SK-N-SH (cell line): ENCODE data around the gene ADAMTS6. TPM values are rescaled to one million over a fixed set of nuclear protein-coding genes. Genes with fewer than 3 reads are reported as not detected.

ENCODE experiments used
- CTCF ChIA-PET: fragments of 300-600, 350-600 bp; formaldehyde crosslinking; extraction: SDS; loops from one replicate; lab custom pipeline; 2021; lab: Yijun Ruan, JAX
- POLR2A ChIA-PET: fragments of 350-600 bp; sonication (Branson Sonifier 250); formaldehyde crosslinking; extraction: SDS; loops from one replicate; lab custom pipeline; 2020; ENCODE audit warnings: antibody characterized with exemption, inconsistent platforms; lab: Yijun Ruan, JAX
- DNase-seq: peaks from one replicate; pipeline ENCODE4 v3.0.0; 2012
- H2AFZ ChIP-seq: fragments of 200-600 bp; sonication (generic); 2 replicates; pipeline ENCODE4 v1.8.1; 2016; ENCODE audit warnings: antibody characterized with exemption, mild to moderate bottlenecking, low read depth
- H3F3A ChIP-seq: fragments of 200-600 bp; sonication (generic); replicated peaks from 2 replicates; pipeline ENCODE3; 2016; ENCODE audit warnings: antibody characterized with exemption, mild to moderate bottlenecking; ENCODE audit not compliant: insufficient read depth
- H3K27ac ChIP-seq, 2 experiments: fragments of 200-500 bp in 1 of 2; fragments of 200-600 bp in 1 of 2; sonication (Bioruptor generic) in 1 of 2; sonication (generic), shearing (Covaris generic) in 1 of 2; 2 replicates each; pipeline versions ENCODE4 v1.5.1 to v1.6.1; 2014 to 2016; ENCODE audit warnings: low read depth in 2 of 2, inconsistent platforms in 1 of 2, low read length in 1 of 2, mild to moderate bottlenecking in 1 of 2, mixed read lengths in 1 of 2
- H3K27me3 ChIP-seq: fragments of 200-600 bp; sonication (generic), shearing (Covaris generic); 2 replicates; pipeline ENCODE4 v1.6.1; 2016; ENCODE audit warnings: mixed run types; ENCODE audit not compliant: insufficient read depth
- H3K36me3 ChIP-seq, 2 experiments: fragments of 200-500 bp in 1 of 2; fragments of 200-600 bp in 1 of 2; sonication (Bioruptor generic) in 1 of 2; sonication (generic) in 1 of 2; replicated peaks in 1 of 2; 2 replicates each; pipeline versions ENCODE3 to v1.5.1; 2014 to 2016; ENCODE audit warnings: low read length in 1 of 2, mild to moderate bottlenecking in 1 of 2; ENCODE audit not compliant: insufficient read depth in 2 of 2, control insufficient read depth in 1 of 2
- H3K4me1 ChIP-seq, 2 experiments: fragments of 200-500 bp in 1 of 2; fragments of 200-600 bp in 1 of 2; sonication (Bioruptor generic) in 1 of 2; sonication (generic), shearing (Covaris generic) in 1 of 2; 2 replicates each; pipeline versions ENCODE4 v1.5.1 to v1.6.1; 2014 to 2016; ENCODE audit warnings: low read depth in 1 of 2, low read length in 1 of 2, mixed run types in 1 of 2; ENCODE audit not compliant: insufficient read depth in 2 of 2, control insufficient read depth in 1 of 2
- H3K4me2 ChIP-seq: fragments of 200-600 bp; sonication (generic), shearing (Covaris generic); 2 replicates; pipeline ENCODE4 v1.6.1; 2017; ENCODE audit warnings: mixed run types
- H3K4me3 ChIP-seq, 2 experiments: fragments of 200-500 bp in 1 of 2; fragments of 200-600 bp in 1 of 2; sonication (Bioruptor generic) in 1 of 2; sonication (generic), shearing (Covaris generic) in 1 of 2; 2 replicates each; pipeline versions ENCODE4 v1.5.1 to v1.8.1; 2014 to 2016; ENCODE audit warnings: low read depth in 2 of 2, inconsistent platforms in 1 of 2, low read length in 1 of 2, mild to moderate bottlenecking in 1 of 2, mixed read lengths in 1 of 2, moderate library complexity in 1 of 2
- H3K79me2 ChIP-seq: fragments of 200-600 bp; sonication (generic); 2 replicates; pipeline ENCODE4 v1.8.1; 2017; ENCODE audit warnings: mild to moderate bottlenecking; ENCODE audit not compliant: insufficient read depth
- H3K9ac ChIP-seq: fragments of 200-600 bp; sonication (generic); 2 replicates; pipeline ENCODE4 v1.6.1; 2017; ENCODE audit warnings: mixed run types
- H3K9me2 ChIP-seq: fragments of 200-600 bp; sonication (generic); 2 replicates; pipeline ENCODE4 v1.6.1; 2017; ENCODE audit warnings: mixed run types
- H3K9me3 ChIP-seq: fragments of 200-600 bp; sonication (generic); 2 replicates; pipeline ENCODE4 v1.6.1; 2017; ENCODE audit warnings: mixed run types, mild to moderate bottlenecking, moderate library complexity
- H4K20me1 ChIP-seq: fragments of 200-600 bp; sonication (generic); 2 replicates; pipeline ENCODE4 v1.6.1; 2017; ENCODE audit warnings: mild to moderate bottlenecking, mixed run types; ENCODE audit not compliant: insufficient read depth
- CHD2 ChIP-seq: fragments of 150-350 bp; IDR thresholded peaks from 2 replicates; pipeline ENCODE4 v1.6.1; 2018; ENCODE audit warnings: low read length; ENCODE audit not compliant: partially characterized antibody
- CTCF ChIP-seq: fragments of 200-600 bp; sonication (generic); IDR thresholded peaks from 2 replicates; pipeline ENCODE4 v1.6.1; 2017; ENCODE audit warnings: antibody characterized with exemption, mild to moderate bottlenecking, moderate library complexity
- ELF1 ChIP-seq: IDR thresholded peaks from 2 replicates; pipeline ENCODE4 v1.4.0; 2012
- EP300 ChIP-seq, 2 experiments: IDR thresholded peaks; 2 replicates each; pipeline versions ENCODE4 v1.4.0 to v1.6.1; 2012; ENCODE audit warnings: borderline replicate concordance in 1 of 2, low read depth in 1 of 2, low read length in 1 of 2
- FOSL2 ChIP-seq: IDR thresholded peaks from 2 replicates; pipeline ENCODE4 v1.4.0; 2012; ENCODE audit warnings: low read depth, mild to moderate bottlenecking, moderate library complexity, borderline replicate concordance
- FOXM1 ChIP-seq: IDR thresholded peaks from 2 replicates; pipeline ENCODE4 v1.4.0; 2012; ENCODE audit warnings: low read depth, mild to moderate bottlenecking
- GABPA ChIP-seq: IDR thresholded peaks from 2 replicates; pipeline ENCODE4 v1.4.0; 2012; ENCODE audit warnings: low read depth, mild to moderate bottlenecking
- MEF2A ChIP-seq: IDR thresholded peaks from 2 replicates; pipeline ENCODE4 v1.4.0; 2012; ENCODE audit warnings: low read depth, borderline replicate concordance
- MXI1 ChIP-seq: IDR thresholded peaks from 2 replicates; pipeline ENCODE4 v1.6.1; 2012; ENCODE audit warnings: mild to moderate bottlenecking, low read depth, low read length, improper control_type of control experiment
- NFIC ChIP-seq: IDR thresholded peaks from 2 replicates; pipeline ENCODE4 v1.4.0; 2012; ENCODE audit warnings: borderline replicate concordance
- RAD21 ChIP-seq: IDR thresholded peaks from 2 replicates; pipeline ENCODE4 v1.6.1; 2012; ENCODE audit warnings: mild to moderate bottlenecking, low read length
- RXRA ChIP-seq: IDR thresholded peaks from 2 replicates; pipeline ENCODE4 v1.4.0; 2012; ENCODE audit warnings: low read depth, mild to moderate bottlenecking, borderline replicate concordance
- SMC3 ChIP-seq: IDR thresholded peaks from 2 replicates; pipeline ENCODE4 v1.6.1; 2012; ENCODE audit warnings: low read depth, low read length, improper control_type of control experiment
- TCF12 ChIP-seq: IDR thresholded peaks from 2 replicates; pipeline ENCODE4 v1.4.0; 2012
- TEAD4 ChIP-seq: IDR thresholded peaks from 2 replicates; pipeline ENCODE4 v1.4.0; 2012; ENCODE audit warnings: mild to moderate bottlenecking, borderline replicate concordance; ENCODE audit not compliant: insufficient read depth
- ZBTB33 ChIP-seq: IDR thresholded peaks from 2 replicates; pipeline ENCODE4 v1.4.0; 2012; ENCODE audit warnings: low read depth, borderline replicate concordance
- WGBS: methylation state at CpG from one replicate; pipeline ENCODE4 v1.1.6; 2017; ENCODE audit warnings: low lambda C conversion rate; 5-methylcytosine and 5-hydroxymethylcytosine counted together
- polyA plus RNA-seq, 3 experiments: library from polyadenylated mRNA; depleted of rRNA; stranded (reverse); fragments of >200 nt; gene quantifications; 2 replicates each; pipeline ENCODE4 v1.2.3, GENCODE V29; 2012
- TF ChIP-seq, protein P1 (sequence below): IDR thresholded peaks from 2 replicates; pipeline ENCODE4; 2012
- TF ChIP-seq, protein P2 (sequence below): IDR thresholded peaks from 2 replicates; pipeline ENCODE4 v1.6.1; 2012; ENCODE audit warnings: mild to moderate bottlenecking, low read depth, low read length, moderate library complexity
- TF ChIP-seq, protein P3 (sequence below): IDR thresholded peaks from 2 replicates; pipeline ENCODE4 v1.4.0; 2012; ENCODE audit warnings: low read depth

Gene ADAMTS6
- polyA plus RNA-seq, 1 of the 3 experiments (the other 2 are of a cell fraction) = 15.0 TPM

GRCh38 chr5:65213921-65214525 lies 267.7 kb downstream of the ADAMTS6 start:
- Histone ChIP-seq H3F3A (peaks cover 32% of the 10 kb centered on the region), H3K27me3 (no peaks in the 10 kb centered on the region), H3K4me3 (no peak overlapping the region), H3K9ac (no peak overlapping the region), H4K20me1 (no peaks in the 10 kb centered on the region), H3K4me2 (no peak overlapping the region), H3K36me3 (peaks cover 3 to 82% of the 10 kb centered on the region in 2 experiments), H2AFZ (no peak overlapping the region), H3K9me2 (no peaks in the 10 kb centered on the region), H3K4me1 (peaks cover 0 to 6% of the 10 kb centered on the region in 2 experiments), H3K27ac (no peak overlapping the region), H3K9me3 (peaks cover under 1% of the 10 kb centered on the region; the same call in 1 of the 2 replicates), H3K79me2 (peaks cover 12% of the 10 kb centered on the region)
- DNase-seq = peak; percentile 46
- 79% methylated on average over 6 of the region's 6 CpGs for WGBS
- TF ChIP-seq MXI1 (no peak), MEF2A (no peak), CTCF (peak; percentile 57), RAD21 (peak; percentile 52), SMC3 (peak; percentile 40; the same call in 1 of the 2 replicates)
- ChIA-PET CTCF (interaction anchor here (1.0 to 1.2 kb wide), 2 partner anchors 255 to 402 kb away, joined by 3 read pairs; no protein-coding TSS in a partner anchor), POLR2A (no interaction called here)

DNA sequence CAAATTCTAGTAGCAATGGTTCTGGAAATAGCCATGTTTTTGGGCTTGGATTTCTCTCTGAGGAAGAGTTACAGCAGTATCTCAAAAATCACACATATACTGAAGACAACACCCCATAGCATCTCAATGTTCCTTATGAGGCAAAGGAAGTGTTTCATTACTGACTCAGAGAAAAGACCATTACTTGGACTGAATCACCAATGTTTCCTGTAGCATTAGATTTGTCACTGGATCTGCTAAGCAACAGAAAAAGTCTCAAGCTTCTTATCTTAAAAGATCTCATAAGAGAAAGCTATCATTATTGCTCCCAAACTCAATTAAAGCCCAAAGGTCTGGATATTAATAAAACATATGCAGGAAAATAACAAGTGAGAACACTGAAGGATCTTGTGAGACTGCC lies 272.4 kb downstream of the ADAMTS6 start:
- Histone ChIP-seq H3F3A (peaks cover 47% of the 10 kb centered on the region), H3K27ac (peak overlapping the region; percentile 64 to 99; a peak in 3 of 4 replicates), H3K9me3 (no peaks in the 10 kb centered on the region), H3K27me3 (no peaks in the 10 kb centered on the region), H3K4me2 (peak overlapping the region; percentile 43; the same call in 1 of the 2 replicates), H3K9me2 (no peaks in the 10 kb centered on the region), H3K79me2 (peaks cover 34% of the 10 kb centered on the region), H2AFZ (no peak overlapping the region; the same call in 1 of the 2 replicates), H4K20me1 (no peaks in the 10 kb centered on the region), H3K9ac (peak overlapping the region; percentile 79), H3K4me1 (peaks cover 0 to 21% of the 10 kb centered on the region in 2 experiments), H3K4me3 (no peak overlapping the region), H3K36me3 (peaks cover 3 to 59% of the 10 kb centered on the region in 2 experiments)
- CTCF ChIA-PET = no interaction called here
- no peak for DNase-seq
- POLR2A ChIA-PET = no interaction called here
- TF ChIP-seq TEAD4 (peak; percentile 81), SMC3 (no peak), CHD2 (no peak), ZBTB33 (peak; percentile 37; the same call in 1 of the 2 replicates), EP300 (IDR thresholded peaks at IDR 0.05; ENCODE audit: borderline replicate concordance in 1 of 2, low read depth in 1 of 2, low read length in 1 of 2) (peak in 1 of 2 experiments; percentile 98; a peak in 2 of 4 replicates), GABPA (no peak), FOSL2 (peak; percentile 97), TCF12 (peak; percentile 92), NFIC (peak; percentile 77), ELF1 (no peak), FOXM1 (peak; percentile 93), RXRA (peak; percentile 68; the same call in 1 of the 2 replicates)
- TF ChIP-seq, protein P1, sequence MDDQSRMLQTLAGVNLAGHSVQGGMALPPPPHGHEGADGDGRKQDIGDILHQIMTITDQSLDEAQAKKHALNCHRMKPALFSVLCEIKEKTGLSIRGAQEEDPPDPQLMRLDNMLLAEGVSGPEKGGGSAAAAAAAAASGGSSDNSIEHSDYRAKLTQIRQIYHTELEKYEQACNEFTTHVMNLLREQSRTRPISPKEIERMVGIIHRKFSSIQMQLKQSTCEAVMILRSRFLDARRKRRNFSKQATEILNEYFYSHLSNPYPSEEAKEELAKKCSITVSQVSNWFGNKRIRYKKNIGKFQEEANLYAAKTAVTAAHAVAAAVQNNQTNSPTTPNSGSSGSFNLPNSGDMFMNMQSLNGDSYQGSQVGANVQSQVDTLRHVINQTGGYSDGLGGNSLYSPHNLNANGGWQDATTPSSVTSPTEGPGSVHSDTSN = peak; percentile 84
- TF ChIP-seq, protein P2, sequence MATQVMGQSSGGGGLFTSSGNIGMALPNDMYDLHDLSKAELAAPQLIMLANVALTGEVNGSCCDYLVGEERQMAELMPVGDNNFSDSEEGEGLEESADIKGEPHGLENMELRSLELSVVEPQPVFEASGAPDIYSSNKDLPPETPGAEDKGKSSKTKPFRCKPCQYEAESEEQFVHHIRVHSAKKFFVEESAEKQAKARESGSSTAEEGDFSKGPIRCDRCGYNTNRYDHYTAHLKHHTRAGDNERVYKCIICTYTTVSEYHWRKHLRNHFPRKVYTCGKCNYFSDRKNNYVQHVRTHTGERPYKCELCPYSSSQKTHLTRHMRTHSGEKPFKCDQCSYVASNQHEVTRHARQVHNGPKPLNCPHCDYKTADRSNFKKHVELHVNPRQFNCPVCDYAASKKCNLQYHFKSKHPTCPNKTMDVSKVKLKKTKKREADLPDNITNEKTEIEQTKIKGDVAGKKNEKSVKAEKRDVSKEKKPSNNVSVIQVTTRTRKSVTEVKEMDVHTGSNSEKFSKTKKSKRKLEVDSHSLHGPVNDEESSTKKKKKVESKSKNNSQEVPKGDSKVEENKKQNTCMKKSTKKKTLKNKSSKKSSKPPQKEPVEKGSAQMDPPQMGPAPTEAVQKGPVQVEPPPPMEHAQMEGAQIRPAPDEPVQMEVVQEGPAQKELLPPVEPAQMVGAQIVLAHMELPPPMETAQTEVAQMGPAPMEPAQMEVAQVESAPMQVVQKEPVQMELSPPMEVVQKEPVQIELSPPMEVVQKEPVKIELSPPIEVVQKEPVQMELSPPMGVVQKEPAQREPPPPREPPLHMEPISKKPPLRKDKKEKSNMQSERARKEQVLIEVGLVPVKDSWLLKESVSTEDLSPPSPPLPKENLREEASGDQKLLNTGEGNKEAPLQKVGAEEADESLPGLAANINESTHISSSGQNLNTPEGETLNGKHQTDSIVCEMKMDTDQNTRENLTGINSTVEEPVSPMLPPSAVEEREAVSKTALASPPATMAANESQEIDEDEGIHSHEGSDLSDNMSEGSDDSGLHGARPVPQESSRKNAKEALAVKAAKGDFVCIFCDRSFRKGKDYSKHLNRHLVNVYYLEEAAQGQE = no peak
- TF ChIP-seq, protein P3, sequence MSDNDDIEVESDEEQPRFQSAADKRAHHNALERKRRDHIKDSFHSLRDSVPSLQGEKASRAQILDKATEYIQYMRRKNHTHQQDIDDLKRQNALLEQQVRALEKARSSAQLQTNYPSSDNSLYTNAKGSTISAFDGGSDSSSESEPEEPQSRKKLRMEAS = peak; percentile 70
